G401 (cell line): Measurements from ENCODE around the gene MLH1. TPM values are rescaled to one million over a fixed set of nuclear protein-coding genes. Genes with fewer than 3 reads are reported as not detected.
"Not testable (repeated sequence)": the region's sequence is repeated elsewhere in the genome, so short reads cannot be mapped to it uniquely, and the experiment has no call there.

Experiments
- DNase-seq: peaks from one replicate; pipeline ENCODE4 v3.0.0-alpha.2; 2015; ENCODE audit warnings: low spot score
- in situ Hi-C: cut with HindIII; loops from 2 replicates; pipeline ENCODE4 v1.10.0; 2016; ENCODE audit warnings: low sequenced_read_pairs, mixed read lengths
- total RNA-seq: library from RNA; depleted of rRNA; stranded (reverse); fragments of >200 nt; shearing (Covaris generic); gene quantifications from 2 replicates; pipeline ENCODE4 v1.2.3, GENCODE V29; 2014

The MLH1 gene
- total RNA-seq, 1 experiment from 2014 or later = 84.7 TPM

DNA sequence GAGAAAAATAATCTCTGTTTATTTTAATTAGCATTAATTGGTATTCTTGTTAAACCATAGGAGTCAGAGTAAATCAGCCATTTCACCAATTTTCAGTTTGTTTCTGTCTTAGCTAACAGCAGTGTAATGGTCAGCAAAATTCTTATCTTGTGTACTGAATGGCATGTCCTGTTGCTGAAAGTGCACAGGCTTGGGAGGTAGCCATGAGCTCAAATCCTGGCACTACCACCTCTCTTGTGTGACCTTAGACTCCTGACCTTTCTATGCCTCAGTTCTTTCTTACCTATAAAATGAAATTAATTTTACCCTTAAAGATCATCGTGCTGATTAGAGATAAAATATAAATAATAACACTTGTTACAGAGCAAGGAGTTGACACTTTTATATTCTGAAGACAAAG lies 35.8 kb downstream of the MLH1 start:
- no peak for DNase-seq
- in situ Hi-C loops = no loop called here

GRCh38 chr3:37029516-37030163 lies 36.3 kb downstream of the MLH1 start:
- no peak for DNase-seq
- in situ Hi-C loops = no loop called here

DNA sequence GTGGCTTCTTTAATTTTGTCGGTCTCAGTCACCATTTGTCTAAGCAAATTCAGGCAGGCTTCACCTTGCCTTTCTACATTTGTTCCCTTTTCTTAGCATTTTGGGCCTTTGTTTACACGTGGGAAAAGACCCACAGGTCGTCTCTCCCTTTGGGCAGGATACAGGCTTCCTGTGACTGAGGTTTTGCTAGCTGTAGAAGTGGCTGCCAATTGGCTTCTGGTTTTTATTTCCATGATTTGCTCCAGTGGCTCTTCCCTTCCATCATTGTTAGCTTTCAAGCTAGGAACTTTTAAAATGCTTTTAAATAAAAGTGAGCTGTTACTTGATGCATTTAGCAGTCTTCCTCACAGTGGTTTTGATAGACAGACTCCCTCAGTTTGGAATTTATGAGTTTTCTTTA lies 37.3 kb downstream of the MLH1 start:
- in situ Hi-C loops = no loop called here
- no peak for DNase-seq

DNA sequence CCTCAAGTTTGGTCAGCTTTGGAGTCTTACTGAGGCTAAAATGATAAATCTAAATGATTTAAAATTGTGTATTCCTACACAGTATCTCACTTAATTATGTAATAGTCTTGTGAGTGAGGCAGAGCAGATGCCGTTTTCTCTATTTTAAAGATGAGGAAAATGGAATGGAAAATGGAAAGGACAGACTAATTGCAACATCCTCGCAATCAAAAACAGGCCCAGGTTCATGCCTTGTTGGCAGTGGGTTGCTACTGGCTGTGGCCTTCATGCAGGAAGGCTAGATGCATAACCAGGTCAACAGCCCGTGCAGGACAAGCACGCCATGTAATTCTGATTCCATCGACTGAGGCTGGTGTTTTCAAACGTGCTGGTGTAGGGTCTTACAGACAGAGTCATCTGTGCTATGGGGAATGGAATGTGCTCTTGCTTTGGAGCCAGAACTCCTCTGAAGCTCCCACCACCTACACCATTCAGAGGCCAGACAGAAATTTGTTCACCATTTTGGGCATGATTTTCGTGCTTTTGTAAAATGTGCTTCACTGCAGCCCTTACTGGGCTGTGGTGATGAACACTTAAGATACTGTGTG lies 37.9 kb downstream of the MLH1 start:
- in situ Hi-C loops = no loop called here
- DNase-seq = no peak

GRCh38 chr3:37032961-37033360 lies 39.6 kb downstream of the MLH1 start:
- in situ Hi-C loops = no loop called here
- peak; percentile 68 for DNase-seq

DNA sequence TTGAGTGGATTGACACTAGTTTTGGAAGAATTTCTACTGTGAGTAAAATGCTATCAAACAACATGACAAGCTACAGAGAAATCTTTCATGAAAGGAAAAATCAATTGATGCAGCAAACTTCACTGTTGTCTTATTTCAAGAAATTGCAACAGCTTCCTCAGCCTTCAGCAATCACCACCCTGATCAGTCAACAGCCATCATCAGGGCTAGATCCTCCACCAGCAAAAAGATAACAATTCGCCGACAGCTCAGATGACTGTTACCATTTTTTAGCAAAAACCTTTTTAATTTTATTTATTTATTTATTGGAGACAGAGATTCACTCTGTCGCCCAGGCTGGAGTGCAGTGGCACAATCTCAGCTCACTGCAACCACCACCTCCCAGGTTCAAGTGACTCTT lies 44.0 kb downstream of the MLH1 start:
- in situ Hi-C loops = no loop called here
- DNase-seq = no peak

DNA sequence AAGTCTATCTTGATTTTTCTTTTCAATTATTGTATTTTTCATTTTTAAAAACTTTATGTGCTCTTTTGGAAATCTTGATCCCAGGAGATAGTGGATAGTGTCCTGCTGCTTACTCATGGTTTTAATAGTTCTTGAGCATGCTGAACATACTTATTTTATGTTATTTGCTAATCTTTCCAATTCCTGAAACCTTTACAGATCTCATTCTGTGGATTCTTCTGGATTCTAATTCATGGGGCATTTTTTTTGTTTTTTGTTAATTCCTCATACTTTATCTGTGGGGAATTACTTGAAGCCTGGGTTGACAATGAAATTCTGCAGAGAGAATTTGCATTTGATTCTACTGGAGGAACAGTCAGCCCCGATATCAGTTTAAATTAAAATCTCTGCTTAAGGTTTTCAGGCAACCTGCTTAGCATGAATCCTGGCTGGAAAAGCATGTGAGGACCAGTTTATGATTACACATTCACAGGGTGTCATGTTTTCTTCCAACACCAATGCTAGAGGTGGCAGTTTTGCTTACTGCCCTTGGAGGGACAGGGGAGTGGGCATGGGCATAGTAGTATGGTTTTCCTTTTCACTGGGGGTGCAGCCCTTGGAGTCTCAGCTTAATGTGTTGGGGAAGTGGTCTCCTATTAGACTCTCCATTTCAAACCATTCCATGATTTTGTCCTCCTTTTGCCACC lies 46.0 kb downstream of the MLH1 start:
- DNase-seq = no peak
- in situ Hi-C loops = no loop called here

DNA sequence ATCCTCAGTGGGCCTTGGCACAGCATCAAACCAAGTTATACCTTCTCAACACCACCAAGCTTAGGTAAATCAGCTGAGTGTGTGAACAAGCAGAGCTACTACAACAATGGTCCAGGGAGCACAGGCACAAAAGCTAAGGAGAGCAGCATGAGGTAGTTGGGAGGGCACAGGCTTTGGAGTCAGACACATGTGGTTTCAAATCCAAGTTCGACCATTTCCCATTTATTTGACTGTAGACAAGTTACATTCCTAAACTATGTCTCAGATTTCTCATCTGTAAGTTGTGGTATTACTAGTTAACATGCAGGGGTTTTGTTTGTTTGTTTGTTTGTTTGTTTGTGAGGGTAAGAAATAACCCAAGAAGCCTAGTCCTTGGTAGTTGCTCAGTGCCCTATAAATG lies 46.9 kb downstream of the MLH1 start:
- in situ Hi-C loops = no loop called here
- DNase-seq = no peak

DNA sequence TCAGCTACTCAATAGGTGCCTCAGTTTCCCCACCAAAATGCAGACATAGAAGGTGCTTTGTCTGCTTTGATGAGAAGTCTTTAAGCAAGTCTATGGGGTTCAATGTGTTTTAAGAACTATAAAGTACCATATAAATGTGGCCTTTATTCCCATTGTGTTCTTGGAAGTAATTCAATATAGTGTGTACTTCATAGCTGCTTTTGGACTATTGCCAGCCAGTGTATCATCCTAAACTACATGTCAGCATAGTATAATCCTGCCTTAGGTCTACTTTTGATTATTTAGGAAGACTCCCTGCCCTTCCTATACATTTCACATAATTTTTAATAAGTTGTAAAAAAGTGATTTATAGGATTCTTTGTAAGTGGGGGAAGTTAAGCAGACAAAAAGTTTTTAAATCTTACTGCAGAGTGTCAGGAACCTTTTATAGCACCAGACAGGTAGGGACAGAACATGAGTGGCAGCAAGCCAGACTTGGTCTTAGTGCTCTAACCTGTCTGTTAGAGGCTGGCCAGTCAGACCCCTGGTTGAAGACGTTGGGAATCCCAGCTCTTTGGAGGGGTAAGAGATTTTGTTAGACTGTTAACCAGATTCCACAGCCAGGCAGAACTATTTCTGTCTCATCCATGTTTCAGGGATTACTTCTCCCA lies 48.4 kb downstream of the MLH1 start:
- no peak for DNase-seq
- in situ Hi-C loops = no loop called here

GRCh38 chr3:37042712-37043111 lies 49.4 kb downstream of the MLH1 start:
- DNase-seq, in situ Hi-C loops: not testable (repeated sequence)

GRCh38 chr3:37050282-37050681 lies 57.0 kb downstream of the MLH1 start:
- in situ Hi-C loops = no loop called here
- no peak for DNase-seq

- in situ Hi-C loops = no loop called here
Observed at GRCh38 chr3:37052860-37053259, 59.5 kb downstream of the MLH1 start.

DNA sequence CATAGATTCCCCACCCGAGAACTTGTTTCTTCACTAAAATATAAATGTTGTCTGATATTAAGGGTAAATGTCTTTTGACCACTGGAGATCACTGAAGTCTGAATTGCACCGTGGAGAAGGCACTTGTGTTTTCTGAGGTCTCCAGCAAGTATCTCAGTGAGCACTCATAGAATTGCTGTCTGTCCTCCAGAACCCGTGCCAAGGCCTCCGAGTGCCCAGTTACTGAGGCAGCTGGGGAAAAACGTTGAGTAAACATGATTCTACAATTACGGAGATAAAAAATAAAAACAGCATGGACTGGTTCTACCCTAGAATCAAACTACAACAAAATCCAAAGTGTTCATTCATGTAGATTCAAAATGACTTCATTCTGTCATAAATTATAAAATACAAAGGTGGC lies 60.0 kb downstream of the MLH1 start:
- in situ Hi-C loops = no loop called here
- DNase-seq = no peak

More at GRCh38 chr3:37052860-37053259, 59.5 kb downstream of the MLH1 start:
- DNase-seq = no peak

GRCh38 chr3:37053753-37054152 lies 60.4 kb downstream of the MLH1 start:
- in situ Hi-C loops = no loop called here
- DNase-seq = no peak

DNA sequence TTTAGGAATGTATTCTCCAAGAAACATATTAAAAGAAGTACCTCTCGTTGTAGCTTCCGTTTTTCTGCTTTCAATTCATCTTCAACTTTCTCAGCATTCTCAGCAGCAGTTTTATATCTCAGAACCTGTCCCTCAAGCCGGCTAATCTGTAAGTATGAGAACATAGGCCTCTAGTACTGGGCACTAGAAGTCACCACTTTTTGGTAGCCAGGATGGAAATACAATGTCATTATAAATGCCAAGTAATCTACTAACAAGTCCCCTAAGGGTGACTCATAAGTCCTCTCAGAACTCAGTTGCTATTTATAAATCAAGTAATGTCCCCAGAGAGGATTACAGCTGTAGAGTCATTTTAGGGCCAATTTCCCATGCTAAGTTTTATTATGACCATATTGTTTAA lies 61.1 kb downstream of the MLH1 start:
- in situ Hi-C loops = no loop called here
- DNase-seq = no peak

GRCh38 chr3:37055077-37055476 lies 61.8 kb downstream of the MLH1 start:
- in situ Hi-C loops, DNase-seq: not testable (repeated sequence)

DNA sequence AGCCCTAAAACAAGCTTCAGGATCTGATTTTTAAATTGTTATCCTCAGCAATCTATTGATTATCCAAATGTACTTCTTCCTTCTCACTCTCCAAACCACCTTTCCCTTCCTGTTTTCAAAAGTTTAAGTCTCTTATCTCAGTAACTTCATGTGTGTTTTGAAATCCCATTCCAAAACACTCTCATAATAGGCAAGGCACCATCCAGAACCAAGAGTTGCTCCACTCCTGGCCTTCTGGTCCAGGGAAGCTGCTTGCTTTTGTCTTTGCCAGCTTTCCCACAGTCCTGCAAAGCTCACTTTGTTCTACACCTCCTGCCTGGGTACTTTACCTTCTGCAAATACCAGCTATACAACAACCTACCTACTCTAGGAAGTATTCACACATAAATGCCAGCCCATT lies 63.5 kb downstream of the MLH1 start:
- in situ Hi-C loops = no loop called here
- no peak for DNase-seq

- in situ Hi-C loops = no loop called here
- DNase-seq = no peak
Observed at GRCh38 chr3:37058117-37058516, 64.8 kb downstream of the MLH1 start.

DNA sequence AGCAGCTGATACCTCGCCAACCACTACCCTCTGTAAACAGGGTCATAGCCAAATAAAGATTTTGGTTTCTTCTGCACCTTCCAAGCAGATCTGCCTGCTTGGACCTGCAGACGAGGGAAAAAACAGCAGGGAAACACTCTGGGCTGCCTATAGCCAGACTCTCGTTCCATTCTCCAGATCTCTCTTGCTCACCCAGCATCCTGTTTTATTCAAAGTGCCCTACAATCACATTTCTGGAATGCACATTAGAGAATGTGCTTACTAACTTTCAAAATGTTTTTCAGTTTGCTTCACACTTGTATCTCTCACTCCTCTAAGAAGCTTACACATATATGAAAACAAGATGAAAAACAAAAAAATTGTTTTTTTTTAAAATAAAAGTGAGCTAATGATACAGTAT lies 71.4 kb downstream of the MLH1 start:
- DNase-seq = no peak
- in situ Hi-C loops = no loop called here

- no peak for DNase-seq
- in situ Hi-C loops = no loop called here
Observed at GRCh38 chr3:37067577-37067976, 74.3 kb downstream of the MLH1 start.
